Esophagus squamous epithelium (tissue), 4 donors: Measurements from ENCODE around the gene FURIN.

Experiments used
- POLR2A ChIP-seq, 4 donors: fragments of 450-650 bp; IDR thresholded peaks; one replicate each; pipeline ENCODE4 v1.6.1; 2017; ENCODE audit warnings: antibody characterized with exemption in 4 of 4, mild to moderate bottlenecking in 4 of 4, moderate library complexity in 3 of 4
- TF ChIP-seq, protein P1 (sequence below), 6 experiments: fragments of 450-650 bp in 4 of 6; fragments of 200-600 bp in 2 of 6; sonication (generic) in 2 of 6; IDR thresholded peaks; one replicate each; pipeline ENCODE4 v1.5.1; 2016 to 2019; ENCODE audit warnings: antibody characterized with exemption in 6 of 6, mild to moderate bottlenecking in 4 of 6, moderate library complexity in 4 of 6

GRCh38 chr15:90873998-90874605 is 5.7 kb downstream of the FURIN start:
- TF ChIP-seq POLR2A (IDR thresholded peaks at IDR 0.05) = no peak
- TF ChIP-seq, protein P1, sequence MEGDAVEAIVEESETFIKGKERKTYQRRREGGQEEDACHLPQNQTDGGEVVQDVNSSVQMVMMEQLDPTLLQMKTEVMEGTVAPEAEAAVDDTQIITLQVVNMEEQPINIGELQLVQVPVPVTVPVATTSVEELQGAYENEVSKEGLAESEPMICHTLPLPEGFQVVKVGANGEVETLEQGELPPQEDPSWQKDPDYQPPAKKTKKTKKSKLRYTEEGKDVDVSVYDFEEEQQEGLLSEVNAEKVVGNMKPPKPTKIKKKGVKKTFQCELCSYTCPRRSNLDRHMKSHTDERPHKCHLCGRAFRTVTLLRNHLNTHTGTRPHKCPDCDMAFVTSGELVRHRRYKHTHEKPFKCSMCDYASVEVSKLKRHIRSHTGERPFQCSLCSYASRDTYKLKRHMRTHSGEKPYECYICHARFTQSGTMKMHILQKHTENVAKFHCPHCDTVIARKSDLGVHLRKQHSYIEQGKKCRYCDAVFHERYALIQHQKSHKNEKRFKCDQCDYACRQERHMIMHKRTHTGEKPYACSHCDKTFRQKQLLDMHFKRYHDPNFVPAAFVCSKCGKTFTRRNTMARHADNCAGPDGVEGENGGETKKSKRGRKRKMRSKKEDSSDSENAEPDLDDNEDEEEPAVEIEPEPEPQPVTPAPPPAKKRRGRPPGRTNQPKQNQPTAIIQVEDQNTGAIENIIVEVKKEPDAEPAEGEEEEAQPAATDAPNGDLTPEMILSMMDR (IDR thresholded peaks at IDR 0.05) = no peak
